ENCODE measurements around the gene ADTRP.

- TF ChIP-seq CTCF (IDR thresholded peaks at IDR 0.05) (no peak), POLR2A (IDR thresholded peaks at IDR 0.05; ENCODE audit: low read depth) (no peak), POLR2AphosphoS5 (IDR thresholded peaks at IDR 0.05) (no peak)
Measured at GRCh38 chr6:11755725-11756124, 22.9 kb downstream of the ADTRP start.

Measured in esophagus muscularis mucosa (tissue), 3 donors.